GM23248 (cell line): ENCODE data around the gene NME2. TPM values are rescaled to one million over a fixed set of nuclear protein-coding genes. Genes with fewer than 3 reads are reported as not detected.
"Not testable (repeated sequence)": the region's sequence is repeated elsewhere in the genome, so short reads cannot be mapped to it uniquely, and the experiment has no call there.

ENCODE experiments used
- DNase-seq: peaks from one replicate; pipeline ENCODE4 v3.0.0-alpha.2; 2015
- H2AFZ ChIP-seq: fragments of 200-600 bp; sonication (generic); 2 replicates; pipeline ENCODE4 v1.6.1; 2016; ENCODE audit warnings: antibody characterized with exemption
- H3F3A ChIP-seq: fragments of 200-600 bp; sonication (generic); 2 replicates; pipeline ENCODE4 v1.6.1; 2016; ENCODE audit warnings: mild to moderate bottlenecking, antibody characterized with exemption, mixed run types; ENCODE audit not compliant: insufficient read depth
- H3K27ac ChIP-seq: fragments of 200-600 bp; sonication (generic); 2 replicates; pipeline ENCODE4 v1.5.1; 2016; ENCODE audit warnings: mild to moderate bottlenecking
- H3K27me3 ChIP-seq: fragments of 200-600 bp; sonication (generic); replicated peaks from 2 replicates; pipeline ENCODE4 v1.6.1; 2016; ENCODE audit warnings: mild to moderate bottlenecking; ENCODE audit not compliant: insufficient read depth
- H3K36me3 ChIP-seq: fragments of 200-600 bp; sonication (generic); 2 replicates; pipeline ENCODE4 v1.6.1; 2016; ENCODE audit warnings: low read depth, mild to moderate bottlenecking
- H3K4me1 ChIP-seq: fragments of 200-600 bp; sonication (generic); 2 replicates; pipeline ENCODE4 v1.6.1; 2016; ENCODE audit warnings: mild to moderate bottlenecking; ENCODE audit not compliant: insufficient read depth
- H3K4me2 ChIP-seq: fragments of 200-600 bp; sonication (generic); one replicate; pipeline ENCODE4 v1.6.1; 2016; ENCODE audit warnings: mild to moderate bottlenecking; ENCODE audit not compliant: unreplicated experiment
- H3K4me3 ChIP-seq: fragments of 200-600 bp; sonication (generic); 2 replicates; pipeline ENCODE4 v1.5.1; 2016; ENCODE audit warnings: mild to moderate bottlenecking
- H3K79me2 ChIP-seq: fragments of 200-600 bp; sonication (generic); 2 replicates; pipeline ENCODE4 v1.6.1; 2016; ENCODE audit warnings: mild to moderate bottlenecking; ENCODE audit not compliant: insufficient read depth
- H3K9ac ChIP-seq: fragments of 200-600 bp; sonication (generic); 2 replicates; pipeline ENCODE4 v1.6.1; 2016; ENCODE audit warnings: mild to moderate bottlenecking
- H3K9me2 ChIP-seq: fragments of 200-600 bp; sonication (generic); 2 replicates; pipeline ENCODE4 v1.6.1; 2016; ENCODE audit warnings: mixed run types, mild to moderate bottlenecking, moderate library complexity; ENCODE audit not compliant: insufficient read depth
- H3K9me3 ChIP-seq: fragments of 200-600 bp; sonication (generic); one replicate; pipeline ENCODE4 v1.6.1; 2017; ENCODE audit warnings: low read depth
- H4K20me1 ChIP-seq: fragments of 200-600 bp; sonication (generic); 2 replicates; pipeline ENCODE4 v1.6.0; 2016; ENCODE audit not compliant: insufficient read depth
- EZH2 ChIP-seq: fragments of 200-600 bp; sonication (generic); IDR thresholded peaks from 2 replicates; pipeline ENCODE4 v1.6.1; 2018; ENCODE audit warnings: antibody characterized with exemption, mild to moderate bottlenecking; ENCODE audit not compliant: insufficient read depth, poor library complexity, severe bottlenecking
- EZH2phosphoT487 ChIP-seq: fragments of 200-600 bp; sonication (generic); IDR thresholded peaks from 2 replicates; pipeline ENCODE4 v1.6.1; 2018; ENCODE audit warnings: antibody characterized with exemption, moderate library complexity, mild to moderate bottlenecking, low read depth; ENCODE audit not compliant: insufficient read depth
- WGBS, 2 experiments: methylation state at CpG; one replicate each; pipeline ENCODE4 v1.1.6; 2015 to 2017; ENCODE audit warnings: low lambda C conversion rate in 2 of 2, low coverage in 1 of 2; ENCODE audit errors: missing lambda C conversion rate in 2 of 2; 5-methylcytosine and 5-hydroxymethylcytosine counted together
- in situ Hi-C: fragments of 300-500 bp; cut with MboI; formaldehyde crosslinking; loops from 2 replicates; pipeline ENCODE4 v1.15.0; 2020
- polyA plus RNA-seq: library from polyadenylated mRNA; unstranded; fragments of >200 nt; fragmentation: Nextera tagmentation; extraction: Ambion mirVana; gene quantifications from 2 replicates; pipeline ENCODE4 v1.2.1, GENCODE V29; 2016
- total RNA-seq: library from RNA; depleted of rRNA; stranded (reverse); fragments of >200 nt; shearing (Covaris generic); gene quantifications from 2 replicates; pipeline ENCODE4 v1.2.3, GENCODE V29; 2014

Gene NME2
- total and polyA plus RNA-seq, 2 experiments from 2014 or later = 673 to 933 TPM

- Histone ChIP-seq H3K9ac (no peak overlapping the region), H3F3A (peaks cover 45% of the 10 kb centered on the region), H2AFZ (no peak overlapping the region), H3K4me3 (no peak overlapping the region), H3K79me2 (peaks cover 37% of the 10 kb centered on the region), H4K20me1 (no peaks in the 10 kb centered on the region), H3K9me2 (no peaks in the 10 kb centered on the region), H3K9me3 (no peaks in the 10 kb centered on the region), H3K27me3 (no peaks in the 10 kb centered on the region), H3K4me2 (no peak overlapping the region), H3K27ac (no peak overlapping the region), H3K36me3 (peaks cover 39% of the 10 kb centered on the region), H3K4me1 (peaks cover 8% of the 10 kb centered on the region)
- no peak for DNase-seq
- in situ Hi-C loops = no loop called here
- TF ChIP-seq EZH2phosphoT487 (no peak), EZH2 (no peak)
- WGBS, 2 experiments = 68 to 80% methylated on average over 1 to 2 of the region's 2 CpGs
Observed at GRCh38 chr17:51170736-51171135, 4.5 kb downstream of the NME2 start.

DNA sequence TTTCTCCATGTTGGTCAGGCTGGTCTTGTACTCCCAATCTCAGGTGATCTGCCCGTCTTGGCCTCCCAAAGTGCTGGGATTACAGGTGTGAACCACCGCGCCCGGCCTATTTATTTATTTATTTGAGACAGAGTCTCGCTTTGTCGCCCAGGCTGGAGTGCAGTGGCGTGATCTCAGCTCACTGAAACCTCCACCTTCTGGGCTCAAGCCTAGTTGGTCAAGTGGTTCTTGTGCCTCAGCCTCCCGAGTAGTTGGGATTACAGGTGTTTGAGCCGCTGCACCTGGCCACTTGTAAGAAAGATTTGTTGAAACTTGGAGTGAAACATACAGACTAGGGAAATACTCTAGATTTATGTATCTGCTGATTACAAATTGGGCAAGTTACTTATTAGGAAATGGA, 5.8 kb downstream of the NME2 start:
- H3K4me1 ChIP-seq, H3K27ac ChIP-seq, H3K9me3 ChIP-seq, DNase-seq, H3K9me2 ChIP-seq, H4K20me1 ChIP-seq, H3K27me3 ChIP-seq, in situ Hi-C loops, H2AFZ ChIP-seq, H3K4me2 ChIP-seq, H3K4me3 ChIP-seq, H3K9ac ChIP-seq: not testable (repeated sequence)
- peaks cover 39% of the 10 kb centered on the region for H3K36me3 ChIP-seq
- H3F3A ChIP-seq = peaks cover 45% of the 10 kb centered on the region
- 84 to 86% methylated on average over 9 of the region's 9 CpGs for WGBS, 2 experiments
- H3K79me2 ChIP-seq = peaks cover 32% of the 10 kb centered on the region

- no peaks in the 10 kb centered on the region for H3K9me3 ChIP-seq
- no peak for DNase-seq
- H3K9ac ChIP-seq = no peak overlapping the region
- no peaks in the 10 kb centered on the region for H3K27me3 ChIP-seq
- no peak overlapping the region for H2AFZ ChIP-seq
- H3K27ac ChIP-seq = no peak overlapping the region
- no peak overlapping the region for H3K4me2 ChIP-seq
- in situ Hi-C loops = no loop called here
- 72 to 74% methylated on average over 5 of the region's 5 CpGs for WGBS, 2 experiments
- H4K20me1 ChIP-seq = no peaks in the 10 kb centered on the region
- H3K4me3 ChIP-seq = no peak overlapping the region
- peaks cover 18% of the 10 kb centered on the region; the same call in 1 of the 2 replicates for H3F3A ChIP-seq
- no peaks in the 10 kb centered on the region for H3K79me2 ChIP-seq
- TF ChIP-seq EZH2 (no peak), EZH2phosphoT487 (no peak)
- peaks cover 15% of the 10 kb centered on the region; the same call in 1 of the 2 replicates for H3K36me3 ChIP-seq
- no peaks in the 10 kb centered on the region for H3K9me2 ChIP-seq
- peaks cover 8% of the 10 kb centered on the region for H3K4me1 ChIP-seq
Observed at GRCh38 chr17:51180486-51180885, 14.3 kb downstream of the NME2 start.

GRCh38 chr17:51184124-51184523, 17.9 kb downstream of the NME2 start:
- Histone ChIP-seq H2AFZ (no peak overlapping the region), H3K79me2 (no peaks in the 10 kb centered on the region), H3K4me1 (peaks cover 8% of the 10 kb centered on the region), H3K9me3 (no peaks in the 10 kb centered on the region), H4K20me1 (peaks cover 3% of the 10 kb centered on the region; the same call in 1 of the 2 replicates), H3K27me3 (no peaks in the 10 kb centered on the region), H3K4me3 (no peak overlapping the region), H3K9ac (no peak overlapping the region), H3K36me3 (peaks cover 17% of the 10 kb centered on the region; the same call in 1 of the 2 replicates), H3F3A (peaks cover 6% of the 10 kb centered on the region), H3K9me2 (no peaks in the 10 kb centered on the region), H3K4me2 (no peak overlapping the region), H3K27ac (no peak overlapping the region)
- TF ChIP-seq EZH2 (no peak), EZH2phosphoT487 (no peak)
- in situ Hi-C loops = no loop called here
- 87 to 95% methylated on average over 1 of the region's 1 CpG for WGBS, 2 experiments
- no peak for DNase-seq

DNA sequence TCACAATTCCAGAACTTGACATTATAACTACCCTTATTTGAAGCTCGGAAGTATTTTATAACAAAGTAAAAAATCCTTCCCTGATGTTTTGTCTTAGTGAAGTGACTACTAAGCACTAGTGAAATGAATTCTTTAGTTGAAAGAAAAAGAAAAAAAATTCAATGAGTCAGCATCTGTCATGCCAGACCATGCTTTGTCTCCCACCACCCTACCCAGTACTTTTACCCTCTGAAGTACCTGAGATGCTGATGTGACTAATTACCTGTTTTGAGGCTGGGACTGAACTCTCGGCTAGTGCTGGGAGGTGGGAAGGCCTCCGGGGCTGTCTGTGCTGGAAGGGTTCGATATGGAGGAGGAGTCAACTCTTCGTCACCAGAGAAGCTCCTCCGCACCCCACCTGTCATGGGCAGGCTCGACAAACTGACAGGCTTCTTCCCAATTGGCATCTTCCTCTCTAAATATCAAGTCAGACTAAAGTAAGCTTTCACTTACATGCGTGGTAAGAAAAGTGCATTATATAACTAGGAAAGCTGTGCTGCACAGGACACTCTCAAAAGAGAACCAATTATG, 19.6 kb downstream of the NME2 start:
- 90 to 91% methylated on average over 7 to 8 of the region's 8 CpGs for whole genome bisulfite sequencing, 2 experiments

More for the DNA sequence above, 19.6 kb downstream of the NME2 start:
- TF ChIP-seq EZH2phosphoT487 (no peak), EZH2 (no peak)
- Histone ChIP-seq H3F3A (peaks cover 6% of the 10 kb centered on the region; the same call in 1 of the 2 replicates), H3K9me3 (no peaks in the 10 kb centered on the region), H3K27me3 (no peaks in the 10 kb centered on the region), H3K4me3 (no peak overlapping the region), H3K79me2 (no peaks in the 10 kb centered on the region), H3K36me3 (peaks cover 19% of the 10 kb centered on the region), H4K20me1 (peaks cover 3% of the 10 kb centered on the region; the same call in 1 of the 2 replicates), H2AFZ (no peak overlapping the region), H3K4me2 (no peak overlapping the region), H3K9ac (no peak overlapping the region), H3K9me2 (no peaks in the 10 kb centered on the region), H3K27ac (no peak overlapping the region), H3K4me1 (no peaks in the 10 kb centered on the region)
- in situ Hi-C loops = no loop called here
- DNase-seq = no peak
